C4-2B (cell line): ENCODE results near the gene LRRIQ4.

Source experiments
- CTCF ChIP-seq: fragments of 450-650 bp; conservative IDR thresholded peaks from 2 replicates; pipeline ENCODE4 v1.5.1; 2017; ENCODE audit warnings: mild to moderate bottlenecking
- ZFX ChIP-seq: fragments of 450-650 bp; IDR thresholded peaks from 2 replicates; pipeline ENCODE4 v1.6.1; 2017

GRCh38 chr3:169855514-169855913, 42.8 kb downstream of the LRRIQ4 start:
- TF ChIP-seq CTCF (no peak), ZFX (no peak)
